OCI-LY1 (cell line): ENCODE data around the gene TRDMT1.

Experiments
- H2AFZ ChIP-seq: fragments of 200-600 bp; sonication (generic), shearing (Covaris generic); 2 replicates; pipeline ENCODE4 v1.6.0; 2014; ENCODE audit warnings: antibody characterized with exemption, mild to moderate bottlenecking, low read length
- H3F3A ChIP-seq: fragments of 200-600 bp; sonication (generic), shearing (Covaris generic); 2 replicates; pipeline ENCODE4 v1.6.0; 2014; ENCODE audit warnings: mild to moderate bottlenecking, antibody characterized with exemption, low read length, moderate library complexity; ENCODE audit not compliant: insufficient read depth
- H3K27ac ChIP-seq: fragments of 200-600 bp; sonication (generic); 2 replicates; pipeline ENCODE4 v1.5.1; 2014; ENCODE audit warnings: low read length, mixed run types, mild to moderate bottlenecking, low read depth; ENCODE audit not compliant: poor library complexity, severe bottlenecking
- H3K27me3 ChIP-seq: fragments of 200-600 bp; sonication (generic); 2 replicates; pipeline ENCODE4 v1.6.0; 2014; ENCODE audit warnings: antibody characterized with exemption, mild to moderate bottlenecking, low read length, moderate library complexity; ENCODE audit not compliant: insufficient read depth
- H3K36me3 ChIP-seq: fragments of 200-600 bp; sonication (generic); 2 replicates; pipeline ENCODE4 v1.6.1; 2014; ENCODE audit warnings: mild to moderate bottlenecking, antibody characterized with exemption, low read length, moderate library complexity, mixed read lengths; ENCODE audit not compliant: insufficient read depth
- H3K4me1 ChIP-seq: fragments of 200-600 bp; sonication (generic); 2 replicates; pipeline ENCODE4 v1.5.1; 2014; ENCODE audit warnings: mild to moderate bottlenecking, low read length, moderate library complexity; ENCODE audit not compliant: insufficient read depth, severe bottlenecking
- H3K4me2 ChIP-seq: fragments of 200-600 bp; sonication (generic), shearing (Covaris generic); 2 replicates; pipeline ENCODE4 v1.6.1; 2014; ENCODE audit warnings: low read length
- H3K4me3 ChIP-seq: fragments of 200-600 bp; sonication (generic); 2 replicates; pipeline ENCODE4 v1.5.1; 2014; ENCODE audit warnings: low read length, low read depth, mild to moderate bottlenecking, mixed read lengths; ENCODE audit not compliant: poor library complexity, severe bottlenecking
- H3K79me2 ChIP-seq: fragments of 200-600 bp; shearing (Covaris generic); 2 replicates; pipeline ENCODE4 v1.6.1; 2016; ENCODE audit warnings: mixed run types, low read length, mixed read lengths; ENCODE audit not compliant: insufficient read depth
- H3K9ac ChIP-seq: fragments of 200-600 bp; sonication (generic), shearing (Covaris generic); 2 replicates; pipeline ENCODE4 v1.6.1; 2014; ENCODE audit warnings: mild to moderate bottlenecking, low read length, mixed read lengths
- H3K9me2 ChIP-seq: fragments of 200-600 bp; sonication (generic), shearing (Covaris generic); 2 replicates; pipeline ENCODE4 v1.6.1; 2014; ENCODE audit warnings: low read depth, mild to moderate bottlenecking, low read length, mixed read lengths
- H3K9me3 ChIP-seq: fragments of 200-600 bp; shearing (Covaris generic); 2 replicates; pipeline ENCODE4 v1.6.1; 2014; ENCODE audit warnings: low read length, mixed read lengths
- H4K20me1 ChIP-seq: fragments of 200-600 bp; sonication (generic), shearing (Covaris generic); 2 replicates; pipeline ENCODE4 v1.6.0; 2016; ENCODE audit warnings: mild to moderate bottlenecking, low read length; ENCODE audit not compliant: insufficient read depth
- CTCF ChIP-seq: fragments of 200-600 bp; sonication (generic), shearing (Covaris generic); IDR thresholded peaks from 2 replicates; pipeline ENCODE4 v1.5.1; 2017; ENCODE audit warnings: mild to moderate bottlenecking, antibody characterized with exemption, low read length, moderate library complexity, mixed read lengths
- EZH2 ChIP-seq: fragments of 200-600 bp; sonication (generic), shearing (Covaris generic); IDR thresholded peaks from 2 replicates; pipeline ENCODE4 v1.8.0; 2017; ENCODE audit warnings: borderline replicate concordance, mixed run types, mild to moderate bottlenecking, antibody characterized with exemption, low read length, moderate library complexity, mixed read lengths

Gene TRDMT1

GRCh38 chr10:17203416-17203815 lies 1.9 kb upstream of the TRDMT1 start:
- H3K4me2 ChIP-seq: no peak overlapping the region
- no peaks in the 10 kb centered on the region for H3K27me3 ChIP-seq
- no peak overlapping the region for H3K4me3 ChIP-seq
- no peak overlapping the region for H3K9ac ChIP-seq
- H3K9me3 ChIP-seq: no peaks in the 10 kb centered on the region
- no peaks in the 10 kb centered on the region for H3K79me2 ChIP-seq
- no peaks in the 10 kb centered on the region for H3K36me3 ChIP-seq
- peaks cover 13% of the 10 kb centered on the region for H3K4me1 ChIP-seq
- peak overlapping the region; percentile 25; the same call in 1 of the 2 replicates for H2AFZ ChIP-seq
- no peak for TF ChIP-seq EZH2
- TF ChIP-seq CTCF: no peak
- H3K27ac ChIP-seq: no peak overlapping the region
- no peaks in the 10 kb centered on the region for H3F3A ChIP-seq
- H3K9me2 ChIP-seq: no peaks in the 10 kb centered on the region
- no peaks in the 10 kb centered on the region for H4K20me1 ChIP-seq

GRCh38 chr10:17202999-17203398 lies 1.5 kb upstream of the TRDMT1 start:
- Histone ChIP-seq H3K4me3 (no peak overlapping the region), H3K79me2 (no peaks in the 10 kb centered on the region), H3K9me3 (no peaks in the 10 kb centered on the region), H3K4me1 (peaks cover 13% of the 10 kb centered on the region), H3K4me2 (no peak overlapping the region), H2AFZ (no peak overlapping the region), H3K9ac (no peak overlapping the region), H3F3A (no peaks in the 10 kb centered on the region), H3K27me3 (no peaks in the 10 kb centered on the region), H4K20me1 (no peaks in the 10 kb centered on the region), H3K36me3 (no peaks in the 10 kb centered on the region), H3K9me2 (no peaks in the 10 kb centered on the region), H3K27ac (no peak overlapping the region)
- TF ChIP-seq CTCF: no peak
- TF ChIP-seq EZH2: no peak

GRCh38 chr10:17202506-17202905 lies 1.0 kb upstream of the TRDMT1 start:
- Histone ChIP-seq H3K36me3 (no peaks in the 10 kb centered on the region), H3K27ac (no peak overlapping the region), H2AFZ (peak overlapping the region; percentile 77), H3K9ac (no peak overlapping the region), H3K9me2 (no peaks in the 10 kb centered on the region), H3K27me3 (no peaks in the 10 kb centered on the region), H3K4me1 (peaks cover 13% of the 10 kb centered on the region), H4K20me1 (no peaks in the 10 kb centered on the region), H3K4me3 (no peak overlapping the region), H3K4me2 (no peak overlapping the region), H3K9me3 (no peaks in the 10 kb centered on the region), H3F3A (no peaks in the 10 kb centered on the region), H3K79me2 (no peaks in the 10 kb centered on the region)
- TF ChIP-seq CTCF (no peak), EZH2 (no peak)
